Osteocyte (in vitro differentiated cells): ENCODE data around the gene TP53I3. TPM values are rescaled to one million over a fixed set of nuclear protein-coding genes. Genes with fewer than 3 reads are reported as not detected.
"Not testable (repeated sequence)": the region's sequence is repeated elsewhere in the genome, so short reads cannot be mapped to it uniquely, and the experiment has no call there.

Source experiments
- DNase-seq: peaks from one replicate; pipeline ENCODE4 v3.0.0; 2021; ENCODE audit warnings: mixed read lengths; ENCODE audit not compliant: unreplicated experiment; ENCODE audit errors: extremely low spot score
- H3K27ac Mint-ChIP-seq: one replicate; pipeline ENCODE4 v1.8.0; 2021; ENCODE audit warnings: mild to moderate bottlenecking, mixed read lengths; ENCODE audit not compliant: unreplicated experiment
- H3K27me3 Mint-ChIP-seq: one replicate; pipeline ENCODE4 v1.8.0; 2021; ENCODE audit warnings: mixed read lengths; ENCODE audit not compliant: unreplicated experiment
- H3K36me3 Mint-ChIP-seq: one replicate; pipeline ENCODE4 v1.8.0; 2021; ENCODE audit warnings: mixed read lengths; ENCODE audit not compliant: unreplicated experiment
- H3K4me1 Mint-ChIP-seq: one replicate; pipeline ENCODE4 v1.8.0; 2021; ENCODE audit warnings: mixed read lengths; ENCODE audit not compliant: unreplicated experiment
- H3K4me3 Mint-ChIP-seq: one replicate; pipeline ENCODE4 v1.8.0; 2021; ENCODE audit warnings: mild to moderate bottlenecking, moderate library complexity, mixed read lengths; ENCODE audit not compliant: unreplicated experiment
- H3K9me3 Mint-ChIP-seq: one replicate; pipeline ENCODE4 v1.8.0; 2021; ENCODE audit warnings: mixed read lengths; ENCODE audit not compliant: unreplicated experiment
- CTCF ChIP-seq: fragments of 200-600 bp; sonication (generic); IDR thresholded peaks from 2 replicates; pipeline ENCODE4 v1.5.0; 2021; ENCODE audit warnings: antibody characterized with exemption, mild to moderate bottlenecking, moderate library complexity
- total RNA-seq: library from RNA; stranded (reverse); gene quantifications from 2 replicates; pipeline ENCODE4 v1.2.1, GENCODE V29; 2021

TP53I3 gene
- total RNA-seq, 1 donor from 2014 or later = 45.9 TPM

GRCh38 chr2:24101992-24102391 is 17.4 kb upstream of the TP53I3 start:
- H3K4me1 Mint-ChIP-seq = no peaks in the 10 kb centered on the region
- H3K27me3 Mint-ChIP-seq = no peaks in the 10 kb centered on the region
- no peak for DNase-seq
- H3K27ac Mint-ChIP-seq = no peak overlapping the region
- no peak overlapping the region for H3K4me3 Mint-ChIP-seq
- H3K36me3 Mint-ChIP-seq = peaks cover 20% of the 10 kb centered on the region
- H3K9me3 Mint-ChIP-seq = peaks cover 15% of the 10 kb centered on the region
- TF ChIP-seq CTCF = no peak

GRCh38 chr2:24100732-24101131 is 16.1 kb upstream of the TP53I3 start:
- Mint-ChIP-seq H3K36me3 (peaks cover 21% of the 10 kb centered on the region), H3K9me3 (peaks cover 13% of the 10 kb centered on the region)
- H3K27ac Mint-ChIP-seq, H3K4me1 Mint-ChIP-seq, DNase-seq, H3K4me3 Mint-ChIP-seq, H3K27me3 Mint-ChIP-seq: not testable (repeated sequence)

GRCh38 chr2:24095171-24095677 is 10.6 kb upstream of the TP53I3 start:
- not testable (repeated sequence) for H3K27ac Mint-ChIP-seq, H3K4me1 Mint-ChIP-seq, DNase-seq, H3K4me3 Mint-ChIP-seq, H3K27me3 Mint-ChIP-seq
- H3K36me3 Mint-ChIP-seq = peaks cover 33% of the 10 kb centered on the region
- peaks cover 13% of the 10 kb centered on the region for H3K9me3 Mint-ChIP-seq

GRCh38 chr2:24093270-24093669 is 8.6 kb upstream of the TP53I3 start:
- Mint-ChIP-seq H3K36me3 (peaks cover 34% of the 10 kb centered on the region), H3K9me3 (peaks cover 13% of the 10 kb centered on the region)
- H3K4me1 Mint-ChIP-seq, H3K4me3 Mint-ChIP-seq, H3K27me3 Mint-ChIP-seq, DNase-seq, H3K27ac Mint-ChIP-seq: not testable (repeated sequence)

- no peak for TF ChIP-seq CTCF
- no peak overlapping the region for H3K27ac Mint-ChIP-seq
Observed at GRCh38 chr2:24088821-24089359, 4.3 kb upstream of the TP53I3 start.

GRCh38 chr2:24087032-24087431 is 2.4 kb upstream of the TP53I3 start:
- Mint-ChIP-seq H3K27me3 (no peaks in the 10 kb centered on the region), H3K4me3 (no peak overlapping the region), H3K4me1 (peaks cover 20% of the 10 kb centered on the region), H3K27ac (no peak overlapping the region), H3K36me3 (peaks cover 13% of the 10 kb centered on the region), H3K9me3 (no peaks in the 10 kb centered on the region)
- TF ChIP-seq CTCF = no peak
- DNase-seq = no peak

More at GRCh38 chr2:24088821-24089359, 4.3 kb upstream of the TP53I3 start:
- peaks cover 7% of the 10 kb centered on the region for H3K4me1 Mint-ChIP-seq
- peaks cover 6% of the 10 kb centered on the region for H3K36me3 Mint-ChIP-seq
- no peak overlapping the region for H3K4me3 Mint-ChIP-seq
- H3K27me3 Mint-ChIP-seq = no peaks in the 10 kb centered on the region
- no peaks in the 10 kb centered on the region for H3K9me3 Mint-ChIP-seq
- DNase-seq = no peak
